Stimulated activated CD4-positive, alpha-beta T cell treated with anti-CD3 and anti-CD28 coated beads, Interleukin-4, amount 100 ng/mL, for 4 hours (primary cell): ENCODE measurements around the gene CALML3.
"Not testable (repeated sequence)": the region's sequence is repeated elsewhere in the genome, so short reads cannot be mapped to it uniquely, and the experiment has no call there.

Experiments used
- DNase-seq, 2 experiments: peaks; one replicate each; pipeline ENCODE4 v3.0.0-alpha.2; 2020

CALML3 gene

GRCh38 chr10:5559022-5559421 is 34.3 kb downstream of the CALML3 start:
- DNase-seq = not testable (repeated sequence)

- no peak for DNase-seq
These were observed 34.9 kb downstream of the CALML3 start for GRCh38 chr10:5559642-5560141.

GRCh38 chr10:5560142-5560816 is 35.5 kb downstream of the CALML3 start:
- no peak for DNase-seq

- no peak for DNase-seq
These were observed 36.3 kb downstream of the CALML3 start for GRCh38 chr10:5560817-5561703.

- DNase-seq = no peak
These were observed 37.2 kb downstream of the CALML3 start for GRCh38 chr10:5561704-5562645.

GRCh38 chr10:5563321-5563961 is 38.7 kb downstream of the CALML3 start:
- DNase-seq = no peak

GRCh38 chr10:5563991-5564536 is 39.3 kb downstream of the CALML3 start:
- DNase-seq = peak; percentile 43 to 60

GRCh38 chr10:5564537-5565204 is 39.9 kb downstream of the CALML3 start:
- peak in 1 of 2 experiments; percentile 7 for DNase-seq

- DNase-seq = no peak
These were observed 40.4 kb downstream of the CALML3 start for GRCh38 chr10:5565205-5565545.

GRCh38 chr10:5565671-5566581 is 41.2 kb downstream of the CALML3 start:
- no peak for DNase-seq

GRCh38 chr10:5566614-5567013 is 41.9 kb downstream of the CALML3 start:
- peak; percentile 34 to 70 for DNase-seq

GRCh38 chr10:5567477-5567876 is 42.7 kb downstream of the CALML3 start:
- DNase-seq = no peak

- DNase-seq = no peak
These were observed 44.2 kb downstream of the CALML3 start for GRCh38 chr10:5568984-5569383.

GRCh38 chr10:5569568-5569967 is 44.8 kb downstream of the CALML3 start:
- DNase-seq = no peak

GRCh38 chr10:5570007-5570655 is 45.4 kb downstream of the CALML3 start:
- DNase-seq = no peak

GRCh38 chr10:5570979-5571810 is 46.4 kb downstream of the CALML3 start:
- no peak for DNase-seq

GRCh38 chr10:5571826-5572225 is 47.1 kb downstream of the CALML3 start:
- DNase-seq = no peak

- no peak for DNase-seq
These were observed 48.7 kb downstream of the CALML3 start for GRCh38 chr10:5573319-5573950.
